NCI-H187 treated with DMSO at 0.1 percent for 48 hours (cell line): ENCODE data around the gene F2R.
"Not testable (repeated sequence)": the region's sequence is repeated elsewhere in the genome, so short reads cannot be mapped to it uniquely, and the experiment has no call there.

Experiments used
- DNase-seq: peaks from one replicate; lab custom pipeline; 2025; lab: John Stamatoyannopoulos, UW

Gene F2R

DNA sequence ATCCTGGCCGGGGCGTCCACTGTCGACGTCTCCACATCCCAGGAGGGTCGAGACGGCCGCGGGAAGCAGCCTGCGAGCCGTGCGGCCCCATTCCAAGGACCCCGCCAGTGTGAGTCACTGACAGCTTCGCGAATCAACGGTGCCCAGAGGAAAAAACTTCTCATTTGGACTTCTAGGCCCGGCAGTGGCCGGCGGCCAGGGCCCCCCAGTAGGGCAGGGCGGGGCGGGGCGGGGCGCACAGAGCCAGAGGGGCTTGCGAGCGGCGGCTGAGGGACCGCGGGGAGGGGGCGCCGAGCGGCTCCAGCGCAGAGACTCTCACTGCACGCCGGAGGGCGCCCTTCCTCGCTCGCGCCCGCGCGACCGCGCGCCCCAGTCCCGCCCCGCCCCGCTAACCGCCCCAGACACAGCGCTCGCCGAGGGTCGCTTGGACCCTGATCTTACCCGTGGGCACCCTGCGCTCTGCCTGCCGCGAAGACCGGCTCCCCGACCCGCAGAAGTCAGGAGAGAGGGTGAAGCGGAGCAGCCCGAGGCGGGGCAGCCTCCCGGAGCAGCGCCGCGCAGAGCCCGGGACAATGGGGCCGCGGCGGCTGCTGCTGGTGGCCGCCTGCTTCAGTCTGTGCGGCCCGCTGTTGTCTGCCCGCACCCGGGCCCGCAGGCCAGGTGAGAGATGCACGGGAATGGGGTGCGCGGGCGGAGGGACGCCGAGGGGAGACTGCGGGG is at the start of gene F2R:
TSS of gene F2R (plus strand) at position 391 of the 720 bp plus-strand sequence. CDS start at position 573, 182 bp downstream.
- no peak for DNase-seq

DNA sequence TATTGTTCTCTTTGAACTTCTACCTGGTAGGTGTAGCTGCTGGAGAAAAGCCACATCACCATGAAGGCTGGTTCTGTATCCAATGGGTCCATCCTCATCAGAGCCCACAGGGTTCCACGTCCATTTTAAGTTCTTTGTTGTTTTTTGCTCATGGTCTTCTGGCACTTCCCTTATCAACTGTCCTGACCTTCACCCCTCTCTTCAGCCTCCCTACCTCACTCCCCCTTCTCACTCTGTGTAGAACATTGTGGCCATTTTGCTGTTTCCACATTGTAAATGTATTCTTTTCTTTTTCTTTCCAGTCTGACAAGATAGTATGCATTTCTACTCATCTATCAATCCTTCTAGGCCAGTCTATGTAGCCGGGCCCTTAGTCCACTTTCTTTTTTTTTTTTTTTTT is 48.4 kb upstream of the F2R start:
- no peak for DNase-seq

DNA sequence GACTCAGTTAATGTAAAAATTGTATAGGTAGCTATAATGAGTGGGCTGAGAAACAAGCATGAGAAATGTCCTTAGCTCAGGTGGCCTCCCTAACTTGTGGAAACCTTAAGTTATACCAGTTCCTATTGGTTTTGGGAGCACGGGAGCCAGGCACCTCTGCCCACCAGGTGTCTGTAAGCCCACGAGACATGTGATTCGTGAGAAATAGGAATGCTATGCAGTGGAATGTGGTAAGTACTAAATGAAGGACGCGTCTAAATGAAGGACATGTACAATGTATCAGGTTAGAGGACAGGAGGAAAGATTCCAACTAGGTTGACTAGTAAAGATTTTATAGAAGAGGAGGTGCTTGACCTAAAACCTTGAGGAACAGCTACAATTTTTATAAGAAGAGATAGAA is 46.7 kb upstream of the F2R start:
- no peak for DNase-seq

DNA sequence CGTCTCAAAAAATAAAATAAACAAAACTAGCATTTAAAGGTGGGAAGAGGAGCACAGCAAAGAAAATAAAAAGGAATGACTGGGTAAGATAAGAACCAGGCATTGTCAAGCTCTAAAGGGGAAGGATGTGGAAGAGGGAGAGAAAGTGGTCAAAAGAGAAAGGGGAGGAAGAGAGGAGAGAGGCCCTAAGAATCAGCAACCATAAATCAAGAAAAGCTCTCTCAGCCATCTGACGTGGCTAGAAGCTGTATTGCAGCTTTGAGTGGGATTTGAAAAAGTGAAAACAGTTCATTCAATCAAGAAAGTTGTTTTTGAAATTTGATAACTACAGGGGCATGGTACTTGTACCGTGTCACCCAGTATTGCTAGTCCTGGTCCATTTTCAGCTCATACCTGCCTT is 45.4 kb upstream of the F2R start:
- DNase-seq: no peak

DNA sequence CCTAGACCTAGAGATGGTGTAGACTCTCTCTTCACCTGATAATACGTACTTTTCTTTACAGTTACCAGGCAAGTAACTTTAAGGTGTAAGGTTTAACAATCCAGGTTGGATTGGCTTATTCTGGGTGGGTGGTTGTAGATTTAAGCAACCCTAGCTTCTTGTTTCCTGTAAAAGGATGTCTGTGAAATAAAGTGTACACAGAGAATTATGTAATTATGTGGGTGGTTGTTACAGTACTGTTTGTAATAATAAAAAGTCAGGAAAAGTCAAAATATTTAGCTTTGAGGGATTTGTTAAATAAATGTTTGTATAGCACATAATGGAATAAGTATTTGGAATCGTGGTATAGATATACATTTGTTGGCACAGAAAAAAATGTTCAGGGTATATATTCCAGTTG is 43.7 kb upstream of the F2R start:
- no peak for DNase-seq

DNA sequence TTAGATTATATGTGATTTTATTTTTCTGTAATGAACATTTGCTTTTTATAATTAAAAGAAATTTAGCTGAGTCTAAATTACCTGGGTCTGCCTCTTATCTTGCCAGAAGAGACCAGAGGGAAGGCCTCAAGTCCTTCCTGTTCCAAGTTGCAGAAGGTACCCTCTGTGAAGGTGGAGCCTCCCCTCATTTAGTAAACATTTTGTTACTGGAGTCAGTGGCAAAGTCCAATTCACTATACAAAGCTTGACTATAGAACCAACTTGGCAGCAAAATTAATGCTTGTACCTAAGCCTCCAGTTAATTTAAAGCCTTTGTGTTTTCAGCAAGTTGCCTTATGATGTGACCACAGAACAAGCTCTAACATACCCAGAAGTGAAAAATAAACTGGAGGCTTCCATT is 42.8 kb upstream of the F2R start:
- no peak for DNase-seq

DNA sequence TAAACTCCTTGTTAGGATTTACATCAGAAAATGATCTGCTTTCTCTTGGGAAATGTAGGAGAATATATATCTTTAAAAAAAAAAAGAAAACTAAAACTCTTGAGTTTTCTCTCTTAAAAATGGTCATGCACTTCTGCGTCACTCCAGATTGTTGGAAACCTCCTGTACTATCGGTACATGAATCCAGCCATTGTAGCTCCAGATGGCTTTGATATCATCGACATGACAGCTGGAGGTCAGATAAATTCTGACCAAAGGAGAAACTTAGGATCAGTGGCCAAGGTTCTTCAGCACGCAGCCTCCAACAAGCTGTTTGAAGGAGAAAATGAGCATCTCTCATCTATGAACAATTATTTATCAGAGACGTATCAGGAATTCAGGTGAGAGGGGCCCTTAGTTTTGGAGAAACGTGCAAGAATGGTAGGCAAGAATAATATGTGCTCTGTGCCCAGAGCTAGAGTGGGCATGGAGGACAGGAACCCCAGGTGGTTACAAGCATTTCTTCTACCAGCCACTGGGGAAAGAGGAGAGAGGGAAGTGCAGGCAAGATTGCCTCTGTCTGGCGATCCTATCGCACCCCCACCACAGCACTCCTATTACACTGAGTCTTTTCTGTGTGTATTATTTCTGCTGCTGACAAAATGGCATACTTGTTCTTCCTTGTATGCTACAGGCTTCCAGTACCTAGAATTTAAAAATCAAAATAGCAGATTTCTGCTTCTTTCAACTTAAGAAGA is 41.4 kb upstream of the F2R start:
- no peak for DNase-seq

DNA sequence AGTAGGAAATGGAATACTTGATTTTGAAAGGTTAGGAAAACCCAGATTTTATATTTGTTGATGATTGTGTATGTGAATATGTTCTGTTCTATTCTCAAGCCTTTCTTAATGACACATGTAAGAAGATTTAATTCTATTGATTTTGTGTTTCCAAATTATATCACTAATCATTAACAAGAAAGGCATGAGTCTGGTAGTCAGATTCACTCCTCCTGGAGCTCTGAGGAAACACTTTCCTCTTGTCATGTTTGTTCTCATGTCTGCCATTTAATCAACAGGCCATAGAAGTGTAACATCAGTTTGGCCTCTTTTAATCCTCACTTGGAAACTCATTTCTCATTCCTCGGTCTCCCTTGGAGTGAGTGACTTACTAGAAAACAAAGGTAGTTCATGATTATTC is 40.6 kb upstream of the F2R start:
- no peak for DNase-seq

DNA sequence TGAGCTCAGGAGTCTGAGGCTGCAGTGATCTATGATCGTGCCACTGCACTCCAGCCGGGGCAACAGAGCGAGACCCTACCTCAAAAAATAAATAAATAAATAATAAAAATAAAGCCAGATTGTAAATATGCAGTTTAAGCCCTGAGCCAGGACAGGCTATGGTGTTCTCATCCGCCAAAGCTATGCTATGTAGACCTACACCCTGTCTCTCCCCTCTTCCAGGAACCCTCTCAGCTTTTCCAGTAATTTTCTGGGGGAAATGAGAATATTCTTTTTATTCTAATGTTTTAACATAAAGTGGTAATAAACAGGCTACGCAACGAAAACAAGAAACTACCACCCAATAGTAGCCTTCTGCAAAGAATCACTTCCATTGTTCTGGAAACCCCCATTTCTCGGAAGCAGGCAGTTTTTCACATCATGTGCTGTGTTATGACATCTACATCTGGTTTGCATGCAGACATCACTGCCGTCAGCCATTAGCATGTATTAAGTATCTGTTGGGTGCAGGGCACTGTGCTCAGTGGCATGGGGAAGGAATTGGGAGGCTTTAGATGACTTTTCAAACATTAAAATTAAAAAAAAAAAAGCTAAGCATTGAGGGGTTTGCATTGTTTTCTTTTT is 38.0 kb upstream of the F2R start:
- no peak for DNase-seq

DNA sequence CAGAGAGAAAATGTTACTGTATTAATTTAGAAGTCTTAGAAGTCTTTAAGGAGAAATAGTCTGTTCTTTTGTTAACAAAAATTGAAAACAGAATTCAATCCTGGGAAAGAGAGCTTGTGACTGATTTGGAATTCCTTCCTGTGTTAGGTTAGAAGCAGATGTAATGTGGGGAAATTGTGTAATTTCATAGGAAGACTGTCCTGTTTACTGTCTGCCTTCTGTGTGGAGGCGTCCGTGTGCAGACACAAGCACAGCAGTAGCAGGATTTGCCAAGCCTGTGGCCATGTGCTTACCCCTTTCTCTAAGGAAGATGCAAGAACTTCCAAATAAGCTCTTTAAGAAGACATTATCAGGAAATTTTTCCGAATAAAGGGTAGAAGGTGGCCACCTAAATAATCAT is 36.7 kb upstream of the F2R start:
- no peak for DNase-seq

DNA sequence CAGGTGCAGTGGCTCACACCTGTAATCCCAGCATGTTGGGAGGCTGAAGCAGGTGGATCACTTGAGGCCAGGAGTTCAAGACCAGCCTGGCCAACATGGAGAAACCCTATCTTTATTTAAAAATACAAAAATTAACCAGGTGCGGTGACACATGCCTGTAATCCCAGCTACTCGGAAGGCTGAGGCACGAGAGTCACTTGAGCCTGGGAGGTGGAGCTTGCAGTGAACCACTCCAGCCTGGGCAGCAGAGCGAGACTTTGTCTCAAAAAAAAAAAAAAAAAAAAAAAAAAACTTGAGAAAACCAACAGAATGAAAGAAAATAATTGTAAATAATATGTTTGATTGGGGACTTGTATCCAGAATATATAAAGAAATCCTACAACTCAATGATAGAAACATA is 35.1 kb upstream of the F2R start:
- DNase-seq: not testable (repeated sequence)

DNA sequence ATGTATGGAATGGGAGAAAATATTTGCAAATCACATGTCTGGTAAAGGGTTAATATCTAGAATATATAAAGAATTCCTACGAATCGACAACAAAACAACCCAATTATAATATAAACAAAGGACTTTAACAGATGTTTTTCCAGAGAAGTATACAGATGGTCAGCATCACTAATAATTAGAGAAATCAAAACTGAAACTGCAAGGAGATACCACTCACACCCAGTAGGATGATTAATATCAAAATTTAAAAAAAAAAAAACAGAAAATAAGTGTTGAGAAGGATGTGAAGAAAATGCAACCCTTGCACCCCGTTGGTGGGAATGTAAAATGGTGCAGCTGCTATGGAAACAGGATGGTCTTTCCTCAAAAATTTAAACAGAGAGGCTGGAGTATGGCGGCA is 34.6 kb upstream of the F2R start:
- no peak for DNase-seq

DNA sequence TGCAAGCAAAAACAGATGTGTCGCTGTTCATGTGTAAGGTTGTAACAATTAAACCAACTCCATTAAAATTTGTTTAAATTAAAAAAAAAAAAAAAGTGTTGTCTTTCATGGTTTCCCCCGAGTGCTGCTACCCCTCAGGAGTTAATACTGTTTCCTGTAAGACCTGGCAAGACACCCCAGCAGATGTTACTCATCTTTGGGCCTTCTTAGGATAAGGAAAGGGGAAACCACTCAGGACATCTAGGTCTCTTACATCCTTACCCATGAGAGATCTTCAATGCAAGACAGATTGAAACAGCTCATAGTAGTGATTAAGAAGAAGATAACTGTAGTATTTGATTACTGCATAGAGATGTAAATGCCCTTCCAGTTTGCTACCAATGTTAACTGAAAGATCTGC is 33.5 kb upstream of the F2R start:
- DNase-seq: no peak

DNA sequence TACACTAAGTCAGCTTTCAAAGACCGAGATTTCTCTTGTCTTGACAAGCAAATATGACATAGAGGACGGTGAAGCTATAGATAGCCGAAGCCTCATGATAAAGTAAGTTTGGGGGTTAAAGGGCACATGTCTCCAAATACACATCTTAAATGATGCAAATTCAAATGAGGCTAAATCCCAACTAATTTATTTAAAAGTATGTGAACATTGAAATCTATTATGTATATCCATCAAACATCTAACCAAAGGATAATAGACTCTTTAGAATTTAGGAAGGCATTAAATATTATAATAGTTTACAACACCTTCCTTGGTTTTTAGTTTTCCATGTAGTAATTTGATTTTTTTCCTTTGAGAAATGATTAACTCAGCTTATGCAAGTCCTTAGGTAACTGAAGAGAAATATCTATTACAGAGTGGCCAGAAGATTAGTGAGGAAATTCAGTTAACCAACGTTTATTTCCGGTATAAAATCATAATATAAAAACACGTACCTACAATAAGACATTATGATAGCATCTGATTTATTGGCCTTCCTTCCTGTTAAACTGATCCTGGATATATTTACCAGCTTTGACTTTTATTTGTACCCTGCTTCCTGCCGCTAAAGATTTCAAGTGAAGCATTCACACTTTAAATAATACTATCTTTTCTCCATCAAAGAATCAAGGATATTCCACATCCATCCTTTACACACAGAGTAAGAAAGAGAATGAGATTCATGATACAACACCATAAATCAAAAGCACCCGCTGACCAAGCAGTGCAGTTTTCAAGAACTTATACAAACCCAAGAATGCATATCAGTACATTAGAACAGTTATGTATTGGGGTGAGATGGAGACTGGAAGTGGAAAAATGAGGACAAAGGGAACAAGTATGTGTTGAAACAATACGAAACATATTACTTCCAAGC is 31.9 kb upstream of the F2R start:
- no peak for DNase-seq

DNA sequence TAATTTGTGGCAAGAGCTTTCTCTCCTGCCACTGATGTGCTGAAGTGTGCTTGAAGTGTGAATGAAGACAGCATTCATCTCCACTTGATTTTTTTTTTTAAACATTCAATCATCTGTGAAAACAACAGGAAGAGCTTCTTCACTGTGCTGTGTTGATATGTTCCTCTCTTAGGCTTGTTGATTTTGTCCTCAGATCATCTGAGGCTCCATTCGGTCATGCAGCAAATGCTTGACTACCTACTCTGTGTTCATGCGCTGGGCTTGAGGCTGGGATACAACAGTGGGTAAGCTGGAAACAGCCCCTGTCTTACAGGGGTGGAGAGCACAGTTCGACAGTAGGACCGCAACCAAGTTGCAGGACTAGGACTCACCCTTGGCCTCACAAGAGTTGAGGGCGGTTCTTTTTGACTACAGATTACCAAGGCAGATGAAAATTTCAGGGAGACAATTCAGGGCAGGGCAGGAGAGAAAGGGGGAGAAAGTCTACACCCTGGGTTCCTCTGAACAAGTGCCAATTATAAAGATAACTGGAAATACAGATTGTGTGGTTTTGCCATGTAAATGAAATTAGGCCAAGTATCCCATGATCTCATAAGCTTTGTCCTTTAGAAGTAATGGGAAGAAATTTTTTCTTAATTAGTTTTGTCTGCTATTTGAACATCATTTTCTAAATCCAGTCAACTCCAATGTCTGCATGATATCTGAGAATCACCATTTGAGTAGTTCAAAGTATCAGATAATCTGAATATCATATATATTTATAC is 31.0 kb upstream of the F2R start:
- peak; percentile 58 for DNase-seq

DNA sequence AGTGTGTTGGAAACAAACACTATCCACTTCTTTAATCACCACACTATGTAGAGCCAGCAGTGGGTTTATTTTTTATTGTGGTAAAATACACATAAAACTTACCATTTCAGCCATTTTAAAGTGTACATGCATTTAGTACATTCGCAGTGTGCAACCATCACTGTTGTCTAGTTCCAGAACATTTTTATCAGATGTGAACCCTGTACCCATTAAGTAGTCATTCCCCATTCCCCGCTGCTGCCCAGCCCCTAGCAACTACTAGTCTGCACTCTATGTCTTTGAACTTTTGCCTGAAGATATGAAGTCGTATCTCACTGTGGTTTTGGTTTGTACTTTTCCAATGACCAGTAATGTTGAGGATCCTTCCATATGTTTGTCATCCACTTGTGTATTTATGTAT is 30.2 kb upstream of the F2R start:
- no peak for DNase-seq

DNA sequence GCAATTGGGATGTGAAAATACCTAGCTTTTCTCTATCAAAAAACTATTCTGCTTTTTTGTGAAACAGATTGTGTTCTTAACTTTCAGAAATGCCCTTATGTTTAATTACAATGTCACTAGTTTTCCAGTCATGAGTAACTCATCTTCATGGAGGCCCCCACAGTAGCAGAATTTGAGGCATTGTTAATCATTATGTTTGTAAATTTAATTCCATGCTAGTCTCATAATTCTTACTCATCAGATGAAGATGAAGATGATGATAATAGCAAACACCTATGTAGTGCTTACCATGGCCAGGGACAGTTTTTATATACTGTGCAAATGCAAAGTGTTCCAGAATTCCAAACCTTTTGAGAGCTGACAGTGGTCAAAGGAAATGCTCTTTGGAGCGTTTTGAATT is 27.7 kb upstream of the F2R start:
- DNase-seq: no peak

DNA sequence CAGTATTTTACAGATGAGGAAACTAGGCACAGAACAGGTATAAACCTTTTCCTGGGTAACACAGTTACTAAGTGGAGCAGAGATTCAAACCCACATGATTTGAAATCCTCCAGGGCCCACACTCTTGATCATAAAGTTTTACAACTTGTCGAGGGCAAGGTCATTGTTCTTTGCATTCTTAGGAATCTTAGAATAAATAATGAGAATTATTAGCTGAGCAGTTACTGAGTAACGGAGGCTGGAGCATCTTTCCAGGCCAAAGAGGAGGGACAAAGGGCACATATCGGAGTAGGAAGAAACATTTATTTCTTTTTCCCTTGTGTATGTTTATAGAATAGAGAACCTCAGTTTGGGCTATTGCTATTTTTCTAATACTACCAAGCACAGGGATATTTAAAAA is 27.1 kb upstream of the F2R start:
- DNase-seq: no peak

DNA sequence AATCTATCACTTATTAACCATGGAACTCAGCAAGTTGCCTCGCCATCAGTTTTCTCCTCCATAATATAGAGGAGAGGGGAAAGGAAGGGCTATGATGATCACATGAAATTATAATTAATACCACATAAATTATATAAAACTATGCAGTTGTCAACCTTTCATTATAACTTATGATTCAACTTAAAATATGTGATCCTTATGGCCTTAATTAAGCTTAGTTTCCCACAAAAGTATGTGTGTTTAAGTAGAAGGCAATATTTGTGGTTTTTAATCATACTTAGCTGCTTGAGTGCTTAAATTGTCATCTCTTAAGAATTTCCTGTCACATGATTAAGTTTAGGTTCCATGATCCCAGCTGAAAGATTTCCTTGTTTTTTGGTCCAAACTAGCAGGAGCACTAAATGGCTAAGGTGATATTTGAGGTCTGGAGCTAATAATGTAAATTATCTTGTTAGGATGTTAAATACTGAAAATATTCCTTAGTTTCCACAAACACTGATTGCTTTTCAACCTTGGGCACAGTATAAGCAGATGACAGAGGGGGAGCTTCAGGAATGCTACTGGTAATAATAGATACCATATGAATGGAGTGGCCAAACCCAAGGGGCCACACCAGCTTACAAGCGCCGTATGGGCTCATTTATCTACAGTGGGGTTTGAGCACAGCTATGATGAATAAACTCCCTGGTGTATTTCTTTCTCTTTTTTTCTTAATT is 26.4 kb upstream of the F2R start:
- DNase-seq: no peak

DNA sequence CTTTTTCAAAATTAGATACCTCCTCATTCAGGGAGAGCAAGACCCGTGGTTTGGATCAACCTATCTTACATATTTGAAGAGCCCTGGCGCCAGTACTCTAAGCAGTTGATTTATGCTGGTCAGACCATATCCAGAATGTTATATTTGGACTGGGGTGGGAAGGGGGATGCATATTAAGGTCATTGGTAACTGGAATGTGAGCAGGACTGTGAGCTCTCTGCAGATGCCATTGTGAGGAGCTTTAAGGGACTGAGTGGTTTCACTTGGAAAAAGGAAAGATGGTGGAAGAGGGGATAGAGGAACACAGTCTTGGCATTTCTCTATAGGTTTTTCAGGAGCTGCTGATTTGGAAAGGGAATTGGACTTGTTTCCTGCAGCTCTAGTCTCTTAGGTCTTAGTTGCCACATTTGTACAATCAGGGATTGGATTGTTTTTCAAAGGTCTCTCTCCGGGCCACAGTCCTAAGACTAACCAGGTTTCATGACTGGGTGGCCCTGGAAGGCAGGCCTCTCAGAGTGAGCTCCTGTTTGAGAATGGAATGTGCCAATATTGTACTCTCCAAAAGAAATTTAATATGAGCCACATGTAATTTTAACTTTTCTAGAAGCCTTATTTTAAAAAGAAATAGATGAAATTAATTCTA is 25.8 kb upstream of the F2R start:
- DNase-seq: no peak
